DND-41 (cell line): ENCODE measurements around the gene HRC.
"Not testable (repeated sequence)": the region's sequence is repeated elsewhere in the genome, so short reads cannot be mapped to it uniquely, and the experiment has no call there.

Experiments
- ATAC-seq: fragments of 200-7000 bp; cut with Tn5 transposase; 3 replicates; pipeline ENCODE4 v1.9.1; 2021; ENCODE audit warnings: low read depth; ENCODE audit not compliant: insufficient read depth
- DNase-seq: peaks from one replicate; pipeline ENCODE4 v3.0.0-alpha.2; 2020
- H2AFZ ChIP-seq: 2 replicates; pipeline ENCODE4 v1.6.0; 2012; ENCODE audit warnings: low read depth, low read length
- H3K27ac ChIP-seq: 2 replicates; pipeline ENCODE4 v1.5.1; 2012; ENCODE audit warnings: low read length, inconsistent platforms
- H3K27me3 ChIP-seq: fragments of 200-600 bp; sonication (generic); 2 replicates; pipeline ENCODE4 v1.6.0; 2012; ENCODE audit warnings: low read length, mild to moderate bottlenecking, inconsistent platforms; ENCODE audit not compliant: insufficient read depth, poor library complexity
- H3K36me3 ChIP-seq: 2 replicates; pipeline ENCODE4 v1.5.1; 2012; ENCODE audit warnings: low read length, inconsistent platforms; ENCODE audit not compliant: insufficient read depth
- H3K4me1 ChIP-seq: 2 replicates; pipeline ENCODE4 v1.5.1; 2012; ENCODE audit warnings: mild to moderate bottlenecking, low read length; ENCODE audit not compliant: insufficient read depth
- H3K4me2 ChIP-seq: 2 replicates; pipeline ENCODE4 v1.6.0; 2012; ENCODE audit warnings: mild to moderate bottlenecking, moderate library complexity, low read length, inconsistent platforms; ENCODE audit not compliant: insufficient read depth
- H3K4me3 ChIP-seq, 2 experiments: fragments of 200-600 bp in 1 of 2; shearing (Covaris generic) in 1 of 2; 2 replicates each; pipeline ENCODE4 v1.5.1; 2012 to 2016; ENCODE audit warnings: inconsistent platforms in 2 of 2, low read length in 2 of 2, mild to moderate bottlenecking in 2 of 2, low read depth in 1 of 2, moderate library complexity in 1 of 2
- H3K79me2 ChIP-seq: 2 replicates; pipeline ENCODE4 v1.6.0; 2012; ENCODE audit warnings: low read length, inconsistent platforms; ENCODE audit not compliant: insufficient read depth
- H3K9ac ChIP-seq: 2 replicates; pipeline ENCODE4 v1.6.0; 2012; ENCODE audit warnings: low read depth, mild to moderate bottlenecking, inconsistent platforms, low read length, moderate library complexity
- H3K9me3 ChIP-seq: 2 replicates; pipeline ENCODE4 v1.5.1; 2012; ENCODE audit warnings: low read length, moderate library complexity, mild to moderate bottlenecking, inconsistent platforms; ENCODE audit not compliant: insufficient read depth, severe bottlenecking
- H4K20me1 ChIP-seq: 2 replicates; pipeline ENCODE4 v1.6.0; 2012; ENCODE audit warnings: low read length; ENCODE audit not compliant: insufficient read depth
- CTCF ChIP-seq: IDR thresholded peaks from 2 replicates; pipeline ENCODE4 v1.5.1; 2012; ENCODE audit warnings: borderline replicate concordance, low read length, moderate library complexity, mild to moderate bottlenecking; ENCODE audit not compliant: poor library complexity, severe bottlenecking; ENCODE audit errors: extremely low read depth
- EZH2 ChIP-seq: IDR thresholded peaks from 3 replicates; pipeline ENCODE4 v1.6.1; 2012; ENCODE audit warnings: borderline replicate concordance, low read depth, mild to moderate bottlenecking, moderate library complexity, low read length, inconsistent platforms; ENCODE audit not compliant: severe bottlenecking

HRC gene

DNA sequence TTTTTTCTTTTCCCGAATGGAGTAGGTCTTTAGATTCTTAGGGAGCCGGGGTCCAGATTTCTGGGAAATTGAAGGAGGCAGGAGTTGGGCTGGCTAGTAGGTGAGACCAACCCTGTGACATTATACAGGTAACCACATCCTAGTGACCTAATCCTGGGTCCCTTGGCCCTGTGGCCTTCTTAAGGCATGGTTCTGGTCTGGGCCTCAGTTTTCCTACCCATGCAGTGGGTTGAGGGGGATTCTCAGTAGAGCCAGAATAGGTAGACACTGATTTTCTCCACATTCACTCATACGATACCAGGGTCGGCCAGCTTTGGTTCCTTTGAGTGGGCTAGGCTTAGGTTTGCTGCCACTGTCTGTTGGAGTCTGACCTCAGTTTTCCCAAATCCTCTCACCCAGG lies 28.6 kb downstream of the HRC start:
- no peaks in the 10 kb centered on the region for H3K9me3 ChIP-seq
- no peak for ATAC-seq

GRCh38 chr19:49125025-49125731 lies 30.0 kb downstream of the HRC start:
- Histone ChIP-seq H3K4me3 (no peak overlapping the region), H3K9me3 (no peaks in the 10 kb centered on the region), H3K4me2 (no peak overlapping the region), H3K36me3 (peaks cover 4% of the 10 kb centered on the region), H3K27ac (no peak overlapping the region), H3K27me3 (no peaks in the 10 kb centered on the region), H2AFZ (no peak overlapping the region), H3K9ac (no peak overlapping the region), H4K20me1 (no peaks in the 10 kb centered on the region), H3K79me2 (peaks cover 13% of the 10 kb centered on the region), H3K4me1 (peaks cover 30% of the 10 kb centered on the region)
- DNase-seq = no peak
- no peak for TF ChIP-seq CTCF
- TF ChIP-seq EZH2 = no peak
- ATAC-seq = no peak

More for the DNA sequence above, 28.6 kb downstream of the HRC start:
- Histone ChIP-seq H3K36me3 (peaks cover 10% of the 10 kb centered on the region), H3K4me2 (no peak overlapping the region), H3K4me1 (peaks cover 22% of the 10 kb centered on the region), H3K27ac (no peak overlapping the region), H4K20me1 (no peaks in the 10 kb centered on the region), H3K9ac (no peak overlapping the region), H2AFZ (no peak overlapping the region), H3K27me3 (no peaks in the 10 kb centered on the region), H3K79me2 (peaks cover 10% of the 10 kb centered on the region), H3K4me3 (no peak overlapping the region)
- no peak for DNase-seq
- TF ChIP-seq CTCF (no peak), EZH2 (no peak)

DNA sequence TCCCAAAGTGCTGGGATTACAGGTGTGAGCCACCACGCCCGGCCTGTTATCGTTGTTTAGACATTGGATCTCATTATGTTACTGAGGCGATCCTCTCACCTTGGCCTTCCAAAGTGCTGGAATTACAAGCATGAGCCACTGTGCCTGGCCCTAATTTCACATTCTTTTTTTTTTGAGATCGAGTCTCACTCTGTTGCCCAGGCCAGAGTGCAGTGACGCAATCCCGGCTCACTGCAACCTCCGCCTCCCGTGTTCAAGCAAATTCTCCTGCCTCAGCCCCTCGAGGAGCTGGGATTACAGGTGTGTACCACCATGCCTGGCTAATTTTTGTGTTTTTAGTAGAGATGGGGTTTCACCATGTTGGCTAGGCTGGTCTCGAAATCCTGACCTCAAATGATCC lies 31.9 kb downstream of the HRC start:
- H3K27ac ChIP-seq = not testable (repeated sequence)

GRCh38 chr19:49121841-49122240 lies 33.4 kb downstream of the HRC start:
- not testable (repeated sequence) for ATAC-seq, DNase-seq

More for the DNA sequence above, 31.9 kb downstream of the HRC start:
- H3K36me3 ChIP-seq, H3K9me3 ChIP-seq, H3K4me3 ChIP-seq, DNase-seq, H3K9ac ChIP-seq, H2AFZ ChIP-seq, H3K27me3 ChIP-seq, H3K4me2 ChIP-seq, H4K20me1 ChIP-seq, ATAC-seq: not testable (repeated sequence)
- Histone ChIP-seq H3K79me2 (peaks cover 13% of the 10 kb centered on the region), H3K4me1 (peaks cover 28% of the 10 kb centered on the region)

More at GRCh38 chr19:49121841-49122240, 33.4 kb downstream of the HRC start:
- not testable (repeated sequence) for H3K27ac ChIP-seq, H3K27me3 ChIP-seq, H2AFZ ChIP-seq, H3K36me3 ChIP-seq, H3K4me3 ChIP-seq, H3K9ac ChIP-seq, H3K4me2 ChIP-seq, H4K20me1 ChIP-seq, H3K9me3 ChIP-seq
- Histone ChIP-seq H3K79me2 (peaks cover 22% of the 10 kb centered on the region), H3K4me1 (peaks cover 31% of the 10 kb centered on the region)
